CD14-positive monocyte (primary cell): ENCODE data around the gene MYO1C. TPM values are rescaled to one million over a fixed set of nuclear protein-coding genes. Genes with fewer than 3 reads are reported as not detected.
A peak's percentile ranks its signal among the peaks of the same experiment; 100 is the strongest.

Experiments used
- DNase-seq, 3 donors: peaks; one replicate each; pipeline ENCODE4 v3.0.0-alpha.2; 2011 to 2022
- H2AFZ ChIP-seq: 2 replicates; pipeline ENCODE4 v1.6.0; 2012; ENCODE audit warnings: mild to moderate bottlenecking, low read depth, low read length, inconsistent platforms; ENCODE audit not compliant: insufficient read depth, poor library complexity, severe bottlenecking
- H3K27ac ChIP-seq, 2 donors: 1 replicate in 1 of 2; 2 replicates in 1 of 2; pipeline ENCODE4 v1.5.1; 2012 to 2013; ENCODE audit warnings: low read length in 2 of 2, control low read depth in 1 of 2, inconsistent platforms in 1 of 2, low read depth in 1 of 2, mild to moderate bottlenecking in 1 of 2
- H3K27me3 ChIP-seq, 2 donors: one replicate each; pipeline versions ENCODE4 v1.6.0 to v1.6.1; 2011 to 2013; ENCODE audit warnings: low read length in 2 of 2; ENCODE audit not compliant: control insufficient read depth in 2 of 2, insufficient read depth in 2 of 2
- H3K36me3 ChIP-seq, 2 donors: replicated peaks in 1 of 2; 1 replicate in 1 of 2; 2 replicates in 1 of 2; pipeline versions ENCODE4 v1.5.1 to v1.6.1; 2012 to 2013; ENCODE audit warnings: low read length in 2 of 2, control low read depth in 1 of 2, inconsistent platforms in 1 of 2, mild to moderate bottlenecking in 1 of 2; ENCODE audit not compliant: insufficient read depth in 2 of 2, control insufficient read depth in 1 of 2
- H3K4me1 ChIP-seq, 2 donors: 1 replicate in 1 of 2; 2 replicates in 1 of 2; pipeline versions ENCODE4 v1.5.1 to v1.6.1; 2012 to 2013; ENCODE audit warnings: low read length in 2 of 2, control low read depth in 1 of 2, inconsistent platforms in 1 of 2, mild to moderate bottlenecking in 1 of 2, moderate library complexity in 1 of 2; ENCODE audit not compliant: insufficient read depth in 2 of 2, control insufficient read depth in 1 of 2
- H3K4me2 ChIP-seq: replicated peaks from 2 replicates; pipeline ENCODE3; 2012; ENCODE audit warnings: low read length, moderate library complexity, mild to moderate bottlenecking; ENCODE audit not compliant: poor library complexity, severe bottlenecking; ENCODE audit errors: extremely low read depth
- H3K4me3 ChIP-seq, 3 experiments: fragments of 200-600 bp in 1 of 3; sonication (generic) in 1 of 3; replicated peaks in 1 of 3; 1 replicate in 2 of 3; 2 replicates in 1 of 3; pipeline ENCODE4 v1.5.1; 2011 to 2013; ENCODE audit warnings: low read length in 3 of 3, mild to moderate bottlenecking in 3 of 3, control low read depth in 2 of 3, low read depth in 2 of 3, inconsistent platforms in 1 of 3, moderate library complexity in 1 of 3
- H3K79me2 ChIP-seq: 2 replicates; pipeline ENCODE4 v1.6.0; 2012; ENCODE audit warnings: mild to moderate bottlenecking, control low read depth, inconsistent platforms, low read length, moderate library complexity; ENCODE audit not compliant: insufficient read depth
- H3K9ac ChIP-seq: 2 replicates; pipeline ENCODE4 v1.6.0; 2017; ENCODE audit warnings: low read length, mild to moderate bottlenecking; ENCODE audit not compliant: insufficient read depth, poor library complexity, severe bottlenecking
- H3K9me3 ChIP-seq, 2 donors: replicated peaks in 1 of 2; 1 replicate in 1 of 2; 2 replicates in 1 of 2; pipeline versions ENCODE4 v1.5.1 to v1.6.1; 2012 to 2013; ENCODE audit warnings: low read length in 2 of 2, control low read depth in 1 of 2; ENCODE audit not compliant: control insufficient read depth in 1 of 2, insufficient read depth in 1 of 2
- H4K20me1 ChIP-seq: 2 replicates; pipeline ENCODE4 v1.6.0; 2012; ENCODE audit warnings: mild to moderate bottlenecking, low read length, control low read depth, moderate library complexity; ENCODE audit not compliant: insufficient read depth
- H3K27ac Mint-ChIP-seq, 7 donors: one replicate each; pipeline ENCODE4 v1.8.0; 2020; ENCODE audit warnings: mild to moderate bottlenecking in 7 of 7, mixed read lengths in 7 of 7, moderate library complexity in 6 of 7, inconsistent platforms in 2 of 7
- H3K27me3 Mint-ChIP-seq, 3 donors: one replicate each; pipeline ENCODE4 v1.8.0; 2021 to 2022; ENCODE audit warnings: low read depth in 3 of 3, mild to moderate bottlenecking in 3 of 3, mixed read lengths in 3 of 3, moderate library complexity in 3 of 3, inconsistent platforms in 1 of 3
- H3K36me3 Mint-ChIP-seq, 2 donors: one replicate each; pipeline ENCODE4 v1.8.0; 2020; ENCODE audit warnings: mixed read lengths in 2 of 2, inconsistent platforms in 1 of 2, mild to moderate bottlenecking in 1 of 2
- H3K4me1 Mint-ChIP-seq: one replicate; pipeline ENCODE4 v1.8.0; 2020; ENCODE audit warnings: mild to moderate bottlenecking, mixed read lengths
- H3K4me3 Mint-ChIP-seq, 2 donors: one replicate each; pipeline ENCODE4 v1.8.0; 2020; ENCODE audit warnings: mild to moderate bottlenecking in 2 of 2, mixed read lengths in 2 of 2, moderate library complexity in 1 of 2
- H3K9me3 Mint-ChIP-seq, 7 donors: one replicate each; pipeline ENCODE4 v1.8.0; 2020 to 2022; ENCODE audit warnings: mixed read lengths in 7 of 7, mild to moderate bottlenecking in 6 of 7, moderate library complexity in 6 of 7, inconsistent platforms in 2 of 7
- CTCF ChIP-seq: fragments of 200-600 bp; IDR thresholded peaks from one replicate; pipeline ENCODE4 v1.8.0; 2022; ENCODE audit warnings: antibody characterized with exemption, mild to moderate bottlenecking
- WGBS: methylation state at CpG from one replicate; pipeline ENCODE4 v1.1.5; 2013; ENCODE audit warnings: missing lambda C conversion rate; ENCODE audit not compliant: insufficient coverage; 5-methylcytosine and 5-hydroxymethylcytosine counted together
- intact Hi-C, 2 donors: fragments of 100-400 bp; cut with micrococcal nuclease; formaldehyde crosslinking; loops; one replicate each; pipeline versions ENCODE4 v1.15.0 to v1.15.1; 2023
- polyA plus RNA-seq, 3 donors: library from polyadenylated mRNA; depleted of rRNA in 1 of 3; unstranded in 2 of 3; stranded (reverse) in 1 of 3; fragments of 300-500 nt in 2 of 3; fragments of >200 nt in 1 of 3; fragmentation: Illumina TruSeq in 2 of 3; gene quantifications; 1 replicate in 2 of 3; 2 replicates in 1 of 3; pipeline ENCODE4 v1.2.3, GENCODE V29; 2012 to 2021

MYO1C gene
- polyA plus RNA-seq, 3 donors, result 2.5 to 9.5 (median 3.1) TPM

GRCh38 chr17:1484676-1485422, 7.6 kb downstream of the MYO1C start:
- no peak for TF ChIP-seq CTCF
- H3K79me2 ChIP-seq, result no peaks in the 10 kb centered on the region
- peaks cover 6 to 51% of the 10 kb centered on the region in 2 donors for H3K27me3 ChIP-seq
- peaks cover 22 to 26% of the 10 kb centered on the region in 2 donors for H3K36me3 Mint-ChIP-seq
- peak overlapping the region; percentile 77 for H3K4me2 ChIP-seq
- H3K27ac ChIP-seq, result no peak overlapping the region
- H4K20me1 ChIP-seq, result peaks cover 12% of the 10 kb centered on the region
- peak overlapping the region in 2 of 7 donors; percentile 50 to 58 for H3K27ac Mint-ChIP-seq
- peaks cover 27% of the 10 kb centered on the region for H3K4me1 Mint-ChIP-seq
- DNase-seq, result peak in 2 of 3 donors; percentile 26 to 49
- peak overlapping the region; percentile 4 for H3K9ac ChIP-seq
- peaks cover 34 to 42% of the 10 kb centered on the region in 2 donors for H3K4me1 ChIP-seq
- no peaks in the 10 kb centered on the region for H3K9me3 ChIP-seq
- no peaks in the 10 kb centered on the region for H3K36me3 ChIP-seq
- intact Hi-C loops, result no loop called here
- peak overlapping the region; percentile 64 to 85 for H3K4me3 Mint-ChIP-seq
- H3K4me3 ChIP-seq, result peak overlapping the region in 1 of 3 experiments; percentile 66
- H3K27me3 Mint-ChIP-seq, result peaks cover 52 to 78% (median 59%) of the 10 kb centered on the region in 3 donors
- peaks cover 2 to 14% (median 9%) of the 10 kb centered on the region in 7 donors for H3K9me3 Mint-ChIP-seq
- peak overlapping the region; percentile 61 for H2AFZ ChIP-seq
- 1% methylated on average over 10 of the region's 19 CpGs for WGBS

- peaks cover 34 to 42% of the 10 kb centered on the region in 2 donors for H3K4me1 ChIP-seq
- Mint-ChIP-seq H3K27me3 (peaks cover 51 to 78% (median 61%) of the 10 kb centered on the region in 3 donors), H3K4me1 (peaks cover 27% of the 10 kb centered on the region), H3K36me3 (peaks cover 23 to 28% of the 10 kb centered on the region in 2 donors), H3K4me3 (peak overlapping the region in 1 of 2 donors; percentile 85), H3K27ac (no peak overlapping the region), H3K9me3 (peaks cover 2 to 14% (median 9%) of the 10 kb centered on the region in 7 donors)
- H3K9ac ChIP-seq, result no peak overlapping the region
- H3K27ac ChIP-seq, result no peak overlapping the region
- peaks cover 6 to 49% of the 10 kb centered on the region in 2 donors for H3K27me3 ChIP-seq
- WGBS, result 95% methylated on average over 25 of the region's 29 CpGs
- H3K79me2 ChIP-seq, result no peaks in the 10 kb centered on the region
- intact Hi-C loops, result no loop called here
- no peak for DNase-seq
- TF ChIP-seq CTCF, result no peak
- H4K20me1 ChIP-seq, result peaks cover 12% of the 10 kb centered on the region
- H3K4me2 ChIP-seq, result no peak overlapping the region
- no peak overlapping the region for H3K4me3 ChIP-seq
- H2AFZ ChIP-seq, result no peak overlapping the region
- H3K36me3 ChIP-seq, result no peaks in the 10 kb centered on the region
- no peaks in the 10 kb centered on the region for H3K9me3 ChIP-seq
Measured at GRCh38 chr17:1484060-1484535, 8.4 kb downstream of the MYO1C start.
